WI38 (cell line): Measurements from ENCODE around the gene ABCB1.
"Not testable (repeated sequence)": the region's sequence is repeated elsewhere in the genome, so short reads cannot be mapped to it uniquely, and the experiment has no call there.

Experiments
- H3K4me3 ChIP-seq: 2 replicates; pipeline ENCODE4 v1.5.1; 2011; ENCODE audit warnings: low read depth, mild to moderate bottlenecking, control low read depth, low read length
- TF ChIP-seq, protein P1 (sequence below): IDR thresholded peaks from 2 replicates; pipeline ENCODE4 v1.5.1; 2012; ENCODE audit warnings: low read depth, mild to moderate bottlenecking, control low read depth, low read length

Gene ABCB1

DNA sequence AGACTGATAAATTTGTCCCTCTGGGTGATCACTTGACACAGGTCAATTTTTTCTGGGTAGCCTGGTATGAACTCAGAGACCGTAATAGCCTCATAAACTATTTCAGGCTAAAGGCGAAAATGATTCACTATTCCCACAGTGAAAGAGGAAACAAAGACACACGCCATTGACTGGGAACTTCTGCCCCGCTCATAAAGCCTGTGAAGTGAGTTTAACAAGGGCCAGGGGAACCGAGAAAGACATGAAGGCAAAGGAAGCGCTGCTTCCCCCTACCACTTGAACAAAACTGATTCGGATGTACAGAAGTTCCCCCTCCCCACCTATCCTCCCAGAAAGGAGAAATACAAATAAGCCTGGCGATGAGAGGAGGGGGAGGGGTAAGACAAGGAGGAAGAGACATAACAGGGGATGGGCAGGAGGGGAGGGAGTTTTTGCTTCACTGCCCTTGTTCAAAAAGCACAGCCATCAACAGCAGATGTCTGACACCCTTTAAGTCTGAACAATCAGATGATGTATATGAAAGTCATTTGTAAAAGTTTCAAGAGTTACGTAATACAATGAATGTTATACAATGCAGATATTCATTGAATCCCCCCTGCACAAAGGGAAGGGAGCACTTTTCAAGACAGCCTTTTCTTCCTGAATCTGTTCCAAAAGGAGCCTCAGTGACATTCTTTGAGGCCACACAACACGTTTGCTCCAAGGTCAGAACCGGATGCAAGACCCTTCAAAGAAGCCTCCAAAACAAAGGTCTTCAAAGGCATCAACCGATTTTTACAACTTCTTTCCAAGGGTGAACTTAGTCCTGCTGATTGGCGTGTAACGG, 125.9 kb downstream of the ABCB1 start:
- peak overlapping the region; percentile 45 for H3K4me3 ChIP-seq
- TF ChIP-seq, protein P1, sequence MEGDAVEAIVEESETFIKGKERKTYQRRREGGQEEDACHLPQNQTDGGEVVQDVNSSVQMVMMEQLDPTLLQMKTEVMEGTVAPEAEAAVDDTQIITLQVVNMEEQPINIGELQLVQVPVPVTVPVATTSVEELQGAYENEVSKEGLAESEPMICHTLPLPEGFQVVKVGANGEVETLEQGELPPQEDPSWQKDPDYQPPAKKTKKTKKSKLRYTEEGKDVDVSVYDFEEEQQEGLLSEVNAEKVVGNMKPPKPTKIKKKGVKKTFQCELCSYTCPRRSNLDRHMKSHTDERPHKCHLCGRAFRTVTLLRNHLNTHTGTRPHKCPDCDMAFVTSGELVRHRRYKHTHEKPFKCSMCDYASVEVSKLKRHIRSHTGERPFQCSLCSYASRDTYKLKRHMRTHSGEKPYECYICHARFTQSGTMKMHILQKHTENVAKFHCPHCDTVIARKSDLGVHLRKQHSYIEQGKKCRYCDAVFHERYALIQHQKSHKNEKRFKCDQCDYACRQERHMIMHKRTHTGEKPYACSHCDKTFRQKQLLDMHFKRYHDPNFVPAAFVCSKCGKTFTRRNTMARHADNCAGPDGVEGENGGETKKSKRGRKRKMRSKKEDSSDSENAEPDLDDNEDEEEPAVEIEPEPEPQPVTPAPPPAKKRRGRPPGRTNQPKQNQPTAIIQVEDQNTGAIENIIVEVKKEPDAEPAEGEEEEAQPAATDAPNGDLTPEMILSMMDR: no peak

DNA sequence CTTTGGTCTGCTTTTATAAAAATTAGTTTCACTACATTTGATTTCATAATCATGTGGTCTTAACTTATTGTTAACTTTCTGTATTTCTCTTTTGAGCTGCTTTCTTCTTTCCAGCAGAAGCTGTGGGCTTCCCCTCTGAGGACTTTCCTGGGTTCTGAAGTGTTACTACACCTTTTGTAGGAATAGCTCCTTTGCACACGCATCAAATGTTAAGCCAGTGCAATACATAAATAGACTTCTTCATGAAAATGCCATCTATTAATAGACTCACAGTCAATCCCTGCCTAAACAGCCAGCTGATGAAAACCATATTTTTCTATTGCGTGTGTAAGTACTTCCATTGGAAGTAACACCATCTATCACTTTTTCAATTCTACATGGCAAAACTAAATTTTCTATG, 126.7 kb downstream of the ABCB1 start:
- no peak overlapping the region for H3K4me3 ChIP-seq
- TF ChIP-seq, protein P1: no peak

DNA sequence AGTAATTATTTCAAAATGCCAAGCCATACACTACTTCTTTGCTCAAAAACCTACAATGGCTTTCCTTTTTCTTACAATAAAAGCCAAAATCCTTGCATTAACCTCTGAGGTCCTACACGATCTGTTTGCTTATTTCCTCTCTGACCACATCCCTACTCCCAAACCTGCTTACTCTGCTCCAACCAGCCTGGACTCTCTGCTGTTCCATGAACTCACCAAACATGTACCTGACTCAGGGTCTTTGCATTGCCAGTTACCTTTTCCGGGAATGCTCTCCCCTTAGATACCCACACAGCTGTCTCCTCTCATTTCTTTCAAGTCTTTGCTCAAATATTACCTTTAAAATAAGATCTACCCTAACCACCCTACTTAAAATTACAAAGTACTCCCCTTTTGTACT, 127.5 kb downstream of the ABCB1 start:
- no peak overlapping the region for H3K4me3 ChIP-seq
- TF ChIP-seq, protein P1: no peak

DNA sequence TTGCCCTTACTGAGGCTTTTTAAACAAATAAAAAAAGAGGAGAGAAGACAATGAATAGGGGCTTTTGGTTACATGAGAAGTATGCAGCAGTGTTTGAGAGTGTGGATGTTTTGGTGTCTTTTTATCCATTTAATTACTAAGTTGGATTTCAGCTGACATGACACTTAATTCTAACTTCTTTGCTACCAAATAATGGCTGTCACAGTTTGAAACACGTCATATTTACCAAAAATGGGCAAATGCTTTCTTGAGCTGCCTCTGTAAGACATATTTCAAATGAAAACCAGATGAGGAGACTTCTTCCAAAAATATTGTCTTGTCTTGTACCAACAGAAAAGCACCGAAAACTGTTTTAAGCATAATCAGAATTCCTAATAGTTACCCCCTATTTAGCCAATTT, 129.2 kb downstream of the ABCB1 start:
- no peak overlapping the region for H3K4me3 ChIP-seq

DNA sequence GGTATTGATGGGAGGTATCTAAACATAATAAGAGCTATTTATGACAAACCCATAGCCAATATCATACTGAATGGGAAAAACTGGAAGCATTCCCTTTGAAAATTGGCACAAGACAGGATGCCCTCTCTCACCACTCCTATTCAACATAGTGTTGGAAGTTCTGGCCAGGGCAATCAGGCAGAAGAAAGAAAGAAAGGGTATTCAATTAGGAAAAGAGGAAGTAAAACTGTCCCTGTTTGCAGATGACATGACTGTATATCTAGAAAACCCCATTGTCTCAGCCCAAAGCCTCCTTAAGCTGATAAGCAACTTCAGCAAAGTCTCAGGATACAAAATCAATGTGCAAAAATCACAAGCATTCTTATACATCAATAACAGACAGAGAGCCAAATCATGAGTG, 131.5 kb downstream of the ABCB1 start:
- H3K4me3 ChIP-seq: not testable (repeated sequence)

More for the DNA sequence above, 129.2 kb downstream of the ABCB1 start:
- TF ChIP-seq, protein P1: no peak

DNA sequence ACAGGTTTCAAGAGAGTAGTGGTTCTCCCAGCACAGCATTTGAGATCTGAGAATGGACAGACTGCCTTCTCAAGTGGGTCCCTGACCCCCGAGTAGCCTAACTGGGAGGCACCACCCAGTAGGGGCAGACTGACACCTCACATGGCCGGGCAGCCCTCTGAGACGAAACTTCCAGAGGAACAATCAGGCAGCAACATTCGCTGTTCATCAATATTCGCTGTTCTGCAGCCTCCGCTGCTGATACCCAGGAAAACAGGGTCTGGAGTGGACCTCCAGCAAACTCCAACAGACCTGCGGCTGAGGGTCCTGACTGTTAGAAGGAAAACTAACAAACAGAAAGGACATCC, 135.2 kb downstream of the ABCB1 start:
- H3K4me3 ChIP-seq: not testable (repeated sequence)

DNA sequence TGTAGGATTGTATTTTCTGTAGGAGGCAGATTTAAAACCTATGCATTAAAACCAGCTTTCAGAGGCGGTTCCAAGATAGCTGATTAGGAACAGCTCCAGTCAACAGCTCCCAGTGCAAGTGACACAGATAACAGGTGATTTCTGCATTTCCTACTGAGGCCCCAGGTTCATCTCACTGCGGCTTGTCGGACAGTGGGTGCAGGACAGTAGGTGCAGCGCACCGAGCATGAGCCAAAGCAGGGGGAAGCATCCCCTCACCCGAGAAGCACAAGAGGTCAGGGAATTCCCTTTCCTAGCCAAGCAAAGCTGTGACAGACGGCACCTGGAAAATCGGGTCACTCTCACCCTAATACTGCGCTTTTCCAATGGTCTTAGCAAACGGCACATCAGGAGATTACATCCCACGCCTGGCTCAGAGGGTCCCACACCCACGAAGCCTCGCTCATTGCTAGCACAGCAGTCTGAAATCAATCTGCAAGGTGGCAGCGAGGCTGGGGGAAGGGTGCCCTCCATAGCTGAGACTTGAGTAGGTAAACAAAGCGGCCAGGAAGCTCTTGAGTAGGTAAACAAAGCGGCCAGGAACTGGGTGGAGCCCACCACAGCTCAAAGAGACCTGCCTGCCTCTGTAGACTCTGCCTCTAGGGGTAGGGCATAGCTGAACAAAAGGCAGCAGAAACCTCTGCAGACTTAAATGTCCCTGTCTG, 135.7 kb downstream of the ABCB1 start:
- not testable (repeated sequence) for H3K4me3 ChIP-seq

DNA sequence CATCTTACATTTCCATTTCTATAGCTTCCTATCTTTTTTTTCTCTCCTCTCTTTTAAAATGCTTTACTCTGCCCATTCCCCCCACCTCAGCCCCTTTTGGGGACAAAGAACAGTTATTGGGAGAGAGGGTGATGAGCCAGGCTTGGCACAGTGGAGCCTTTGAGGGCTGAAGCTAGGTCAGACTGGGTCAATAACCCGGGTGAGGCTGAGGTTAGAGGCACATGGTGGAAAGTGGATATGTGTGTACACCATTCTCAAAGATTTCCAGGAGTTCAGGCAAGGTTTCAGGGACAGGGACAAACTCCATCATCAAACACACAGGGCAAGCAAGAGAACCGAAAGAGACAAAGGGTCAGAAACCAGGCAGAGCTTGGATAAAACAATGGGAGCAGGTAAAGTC, 136.7 kb downstream of the ABCB1 start:
- TF ChIP-seq, protein P1: no peak
- H3K4me3 ChIP-seq: no peak overlapping the region

DNA sequence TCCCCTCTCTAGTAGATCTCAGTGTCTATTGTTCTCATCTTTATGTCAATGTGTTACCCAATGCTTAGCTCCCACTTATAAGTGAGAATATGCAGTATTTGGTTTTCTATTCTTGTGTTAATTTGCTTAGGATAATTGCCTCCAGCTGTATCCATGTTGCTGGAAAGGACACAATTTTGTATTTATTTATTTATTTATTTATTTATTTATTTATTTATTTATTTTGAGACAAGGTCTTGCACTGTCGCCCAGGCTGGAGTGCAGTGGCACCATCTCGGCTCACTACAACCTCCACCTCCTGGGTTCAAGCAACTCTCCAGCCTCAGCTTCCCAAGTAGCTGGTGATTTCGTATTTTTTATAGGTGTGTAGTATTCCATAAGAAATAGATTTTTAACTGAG, 140.2 kb downstream of the ABCB1 start:
- not testable (repeated sequence) for H3K4me3 ChIP-seq
